GM18499 (cell line): Measurements from ENCODE around the gene ERCC6L.
A peak's percentile ranks its signal among the peaks of the same experiment; 100 is the strongest.
"Not testable (repeated sequence)": the region's sequence is repeated elsewhere in the genome, so short reads cannot be mapped to it uniquely, and the experiment has no call there.

Source experiments
- ATAC-seq: cut with Tn5 transposase; IDR thresholded peaks from one replicate; pipeline ENCODE4 v1.9.1; 2021; ENCODE audit warnings: moderate number of reproducible peaks; ENCODE audit not compliant: insufficient read depth, unreplicated experiment

The ERCC6L gene

GRCh38 chrX:72247206-72247942 is 8.5 kb upstream of the ERCC6L start:
- no peak for ATAC-seq

DNA sequence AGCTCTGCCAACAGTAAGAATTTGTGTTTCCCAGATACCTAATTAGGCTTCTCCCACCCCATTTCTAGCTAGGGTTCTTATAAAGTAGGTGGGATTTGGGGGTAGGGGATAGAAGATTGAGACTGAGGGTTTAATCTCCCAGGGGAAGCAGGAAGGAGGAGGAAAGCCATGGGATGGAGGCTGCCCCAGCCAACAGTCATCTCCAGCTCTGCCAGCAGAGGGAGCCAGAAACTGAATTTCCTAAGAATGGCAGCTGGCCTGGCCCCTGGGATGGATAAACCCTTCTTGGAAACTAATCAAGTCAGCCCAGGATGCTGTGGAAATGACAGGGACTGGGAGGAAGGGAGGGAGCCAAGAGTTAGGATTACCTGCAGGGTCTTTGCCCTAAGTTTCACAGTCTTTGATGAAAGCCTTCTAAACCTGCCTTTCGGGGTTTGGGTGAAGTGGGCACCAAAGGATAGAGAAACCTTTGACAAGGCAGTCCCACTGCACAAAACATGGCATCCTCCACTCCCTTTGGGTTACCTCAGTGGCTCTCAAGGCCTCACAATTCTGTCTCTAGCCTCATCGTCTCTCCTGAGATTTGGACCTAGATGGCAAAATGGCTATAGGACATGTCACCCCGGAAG is 6.7 kb upstream of the ERCC6L start:
- ATAC-seq: no peak

GRCh38 chrX:72243472-72243871 is 4.6 kb upstream of the ERCC6L start:
- no peak for ATAC-seq

DNA sequence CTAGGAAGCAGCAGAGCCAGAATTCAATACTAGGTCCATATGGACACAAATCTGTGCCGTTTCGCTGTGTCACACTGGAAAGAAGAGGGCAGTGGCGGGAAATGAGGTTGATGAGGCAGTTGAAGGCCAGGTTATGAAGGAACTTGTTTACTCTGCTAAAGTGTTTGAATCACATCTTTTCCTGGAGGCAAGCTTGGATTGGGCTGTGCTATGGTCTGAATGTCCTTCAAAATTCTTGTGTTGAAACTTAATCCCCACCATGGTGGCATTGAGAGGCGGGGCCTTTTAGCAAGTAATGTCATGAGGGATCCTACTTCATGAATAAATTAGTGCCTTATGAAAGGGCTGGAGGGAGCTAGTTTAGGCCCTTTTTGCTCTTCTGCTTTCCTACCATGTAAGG is 2.1 kb upstream of the ERCC6L start:
- no peak for ATAC-seq

- no peak for ATAC-seq
These were observed 644 bp downstream of the ERCC6L start for GRCh38 chrX:72238183-72238582.

DNA sequence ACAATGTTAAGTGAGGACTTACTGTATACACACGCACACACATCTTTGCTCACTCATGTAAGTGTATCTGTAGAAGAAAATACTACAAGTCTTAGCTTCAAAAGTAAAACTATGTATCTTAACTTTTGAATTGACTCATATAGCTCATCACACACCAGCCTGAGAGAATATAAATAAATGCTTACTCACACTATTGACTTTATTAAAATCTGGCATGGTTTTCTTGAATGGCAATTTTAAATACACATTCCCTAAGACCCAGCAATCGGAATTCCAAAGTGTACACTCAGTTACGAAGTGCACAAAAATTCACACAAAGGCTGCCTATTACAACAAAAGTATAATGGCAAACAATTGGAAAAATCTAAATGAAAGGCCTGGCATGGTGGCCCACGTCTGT is 2.0 kb downstream of the ERCC6L start:
- ATAC-seq: no peak

DNA sequence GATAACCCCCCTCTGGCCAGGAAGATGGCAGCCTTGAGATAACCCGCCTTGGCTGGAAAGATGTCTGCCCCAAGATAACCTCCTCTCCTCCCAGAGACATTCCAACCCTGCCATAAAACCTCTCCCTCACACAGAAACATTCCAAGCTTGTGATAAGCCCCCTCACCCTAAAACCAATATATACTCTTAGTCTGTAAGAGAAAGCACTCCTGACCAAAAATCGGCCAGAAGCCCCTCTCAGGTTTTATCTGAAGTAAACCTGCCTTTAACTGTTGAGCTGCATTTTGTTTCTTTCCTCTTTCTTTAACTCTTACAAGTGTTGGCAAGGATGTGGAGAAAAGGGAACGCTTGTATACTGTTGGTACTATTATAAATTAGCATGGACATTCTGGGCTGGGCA is 8.5 kb downstream of the ERCC6L start:
- no peak for ATAC-seq

DNA sequence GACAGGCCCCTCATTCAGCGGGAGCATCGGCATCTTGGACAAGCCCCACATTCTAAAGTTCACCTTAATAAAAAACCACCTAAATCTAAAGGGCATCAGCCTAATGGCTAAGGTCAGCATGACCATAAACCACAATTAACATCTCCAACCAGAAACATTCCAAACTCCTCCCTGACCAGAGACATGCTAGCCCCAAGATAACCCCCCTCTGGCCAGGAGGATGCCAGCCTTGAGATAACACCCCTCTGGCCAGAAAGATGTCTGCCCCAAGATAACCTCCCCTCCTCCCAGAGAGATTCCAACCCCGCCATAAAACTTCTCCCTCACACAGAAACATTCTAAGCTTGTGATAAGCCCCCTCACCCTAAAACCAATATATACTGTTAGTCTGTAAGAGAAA is 18.5 kb downstream of the ERCC6L start:
- ATAC-seq: not testable (repeated sequence)

GRCh38 chrX:72216973-72217372 is 21.9 kb downstream of the ERCC6L start:
- ATAC-seq: no peak

- no peak for ATAC-seq
These were observed 30.6 kb downstream of the ERCC6L start for GRCh38 chrX:72208126-72208800.

DNA sequence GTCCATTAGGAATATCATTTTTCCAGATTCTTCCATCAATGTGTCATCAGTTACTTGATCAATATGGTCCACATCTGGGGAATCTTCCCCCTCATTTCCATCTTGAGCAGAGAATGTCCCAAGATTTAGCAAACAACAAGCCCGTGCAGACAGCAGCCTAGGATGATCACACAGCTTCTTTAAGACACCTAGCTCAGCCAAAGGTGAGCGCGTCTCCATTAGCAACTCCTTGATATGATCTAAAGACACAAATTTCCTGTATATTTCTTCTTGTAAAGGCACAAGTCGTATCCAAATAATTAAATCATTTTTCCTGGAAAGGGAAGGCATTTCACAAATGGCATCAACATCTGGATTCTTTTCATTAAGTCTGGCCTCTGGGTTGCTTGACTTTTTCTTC is 31.5 kb downstream of the ERCC6L start:
- no peak for ATAC-seq

GRCh38 chrX:72205706-72206105 is 33.1 kb downstream of the ERCC6L start:
- no peak for ATAC-seq

GRCh38 chrX:72203421-72203820 is 35.4 kb downstream of the ERCC6L start:
- ATAC-seq: no peak

DNA sequence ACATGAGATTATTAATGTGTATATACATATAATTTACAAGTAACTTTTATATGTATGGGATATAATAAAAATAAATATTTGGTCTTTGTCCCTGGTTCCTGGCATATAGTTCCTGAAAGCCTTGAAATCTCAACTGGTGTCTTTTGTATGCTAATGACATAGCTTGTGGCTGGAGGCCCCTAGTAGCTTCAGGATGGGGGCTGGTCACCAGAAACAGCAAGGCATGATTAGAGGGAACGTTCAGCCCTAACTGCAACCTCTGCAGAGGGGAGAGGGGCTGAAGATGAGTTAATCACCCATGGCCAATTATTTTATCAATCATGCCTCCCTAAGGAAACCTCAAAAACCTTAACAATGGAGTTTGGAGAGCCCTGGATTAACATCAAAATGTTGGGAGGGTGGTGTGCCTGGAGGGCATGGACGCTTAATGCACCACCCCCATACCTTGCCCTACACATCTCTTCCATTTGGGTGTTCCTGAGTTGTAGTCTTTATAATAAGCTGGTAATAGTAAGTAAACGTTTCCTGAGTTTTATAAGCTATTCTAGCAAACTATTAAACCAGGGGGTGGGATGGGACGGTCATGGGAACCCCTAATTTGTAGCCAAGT is 35.9 kb downstream of the ERCC6L start:
- ATAC-seq: no peak

DNA sequence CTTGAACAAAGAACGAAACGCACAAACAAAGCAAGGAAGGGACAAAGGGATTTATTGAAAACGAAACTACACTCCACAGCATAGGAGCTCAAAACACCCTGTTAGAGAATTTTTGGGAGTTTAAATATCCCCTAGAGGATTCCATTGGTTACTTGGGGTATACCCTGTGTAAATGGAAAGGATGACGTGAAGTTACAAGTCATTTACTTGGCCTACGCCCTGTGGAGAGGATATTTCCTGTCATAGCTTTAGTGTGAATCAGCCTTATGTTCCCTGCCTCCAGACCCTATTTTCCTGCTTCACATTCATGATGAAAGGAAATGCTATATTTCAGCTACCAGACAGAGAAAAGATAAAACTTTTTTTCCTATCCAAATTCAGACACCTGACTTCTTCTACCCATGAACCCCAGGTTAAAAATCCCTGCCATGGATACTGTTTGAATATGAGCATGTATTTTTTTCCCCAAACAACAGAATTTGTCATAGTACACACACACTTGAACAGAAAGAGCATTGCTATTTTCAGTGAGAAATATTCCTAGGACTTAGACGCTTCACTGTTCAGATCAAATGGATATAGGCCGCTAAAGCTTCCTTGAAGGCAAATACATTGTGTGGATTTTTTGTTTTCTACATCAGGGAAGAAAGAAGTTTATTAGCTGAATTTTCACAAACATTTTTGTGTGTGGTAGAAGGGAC is 36.8 kb downstream of the ERCC6L start:
- no peak for ATAC-seq

DNA sequence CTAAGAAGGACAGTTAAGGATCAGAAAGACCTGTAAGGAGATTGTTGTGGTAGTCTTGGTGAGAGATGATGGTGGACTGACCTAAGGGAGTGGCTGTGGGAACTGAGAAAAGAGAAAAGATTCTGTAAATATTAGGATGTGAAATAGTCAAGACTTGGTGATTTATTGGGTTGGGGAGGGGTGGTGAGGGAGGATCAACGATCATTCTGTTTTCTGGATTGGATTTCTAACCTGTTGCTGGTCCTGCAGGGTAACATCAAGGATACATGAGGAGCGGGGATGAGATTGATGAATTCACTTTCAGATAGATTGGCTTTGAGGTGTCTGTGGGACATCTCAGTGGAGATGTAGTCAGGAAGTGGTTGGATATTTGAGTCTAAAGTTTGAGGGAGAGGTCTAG is 55.9 kb downstream of the ERCC6L start:
- no peak for ATAC-seq

DNA sequence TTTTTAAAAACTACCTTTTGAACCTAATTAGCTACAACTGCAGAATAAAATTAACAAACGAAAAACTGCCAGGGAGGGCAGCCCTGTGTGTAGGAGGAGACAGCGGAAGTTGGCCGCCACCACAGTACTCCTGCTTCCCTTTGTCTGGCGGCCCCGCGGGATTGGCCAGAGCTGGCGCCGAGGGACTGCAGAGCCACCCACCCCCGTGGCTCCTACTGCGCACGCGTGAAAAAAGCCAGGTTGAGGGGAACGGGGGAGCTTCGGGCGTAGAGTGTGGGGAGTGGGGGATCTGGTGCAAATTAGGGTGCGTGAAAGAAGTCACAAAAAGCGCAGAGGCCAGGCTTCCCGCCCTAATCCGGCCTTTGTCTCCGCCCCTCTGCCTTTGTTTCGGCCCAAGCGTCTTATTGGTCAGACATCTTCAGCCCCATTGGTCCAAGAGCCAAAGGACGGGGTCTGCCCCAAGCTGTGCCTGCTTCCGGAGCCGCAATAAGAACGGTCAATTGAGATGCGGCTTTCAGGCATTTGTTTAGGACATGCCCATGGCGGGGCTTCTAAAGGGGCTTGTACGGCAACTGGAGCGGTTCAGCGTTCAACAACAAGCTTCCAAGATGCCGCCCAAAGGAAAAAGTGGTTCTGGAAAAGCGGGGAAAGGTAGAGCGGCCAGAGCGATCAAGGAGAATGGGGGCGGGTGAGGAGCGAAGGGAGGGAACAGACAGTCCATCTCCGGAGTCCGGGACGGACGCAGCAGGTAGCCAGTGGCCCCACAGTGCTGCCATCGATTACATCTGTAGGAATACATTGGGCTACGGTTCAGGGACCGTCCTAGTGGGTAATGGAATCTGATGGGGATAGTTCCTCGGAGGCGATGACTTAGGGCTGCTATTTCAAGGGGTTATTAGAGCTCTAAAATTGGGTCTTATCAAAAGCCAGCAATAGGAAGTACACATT is 57.4 kb downstream of the ERCC6L start, which contains the start of gene PIN4:
Gene PIN4 (plus strand): TSS at position 580 of the 948 bp plus-strand sequence. CDS start 29 bp downstream, at position 609.
- peak; percentile 90 for ATAC-seq

- no peak for ATAC-seq
These were observed 58.3 kb downstream of the ERCC6L start for GRCh38 chrX:72180539-72180938.

GRCh38 chrX:72176981-72177380 is 61.8 kb downstream of the ERCC6L start:
- no peak for ATAC-seq
